HG03354 (cell line): Measurements from ENCODE around the gene TSC22D1.
"Not testable (repeated sequence)": the region's sequence is repeated elsewhere in the genome, so short reads cannot be mapped to it uniquely, and the experiment has no call there.

ENCODE experiments used
- ATAC-seq: cut with Tn5 transposase; IDR thresholded peaks from one replicate; pipeline ENCODE4 v1.9.1; 2021; ENCODE audit warnings: mild to moderate bottlenecking; ENCODE audit not compliant: unreplicated experiment, poor library complexity, severe bottlenecking

The TSC22D1 gene

DNA sequence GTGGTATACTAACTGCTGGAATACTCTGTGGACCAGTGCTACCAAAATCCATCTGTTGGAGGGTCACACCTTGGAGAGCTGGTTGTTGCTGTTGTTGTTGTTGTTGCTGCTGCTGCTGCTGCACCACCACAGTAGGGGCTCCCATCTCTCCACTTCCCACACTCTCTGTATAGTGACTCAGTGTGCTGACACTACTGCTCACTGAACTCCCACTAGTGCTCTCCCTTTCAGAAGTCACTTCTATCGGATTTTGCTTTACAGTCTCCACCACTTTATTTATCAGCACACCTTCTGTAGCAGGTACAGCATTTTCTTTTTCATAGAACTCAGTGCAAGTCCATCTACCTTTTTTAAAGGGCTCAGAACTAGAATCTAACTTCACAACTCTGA lies 1.7 kb downstream of the TSC22D1 start:
- no peak for ATAC-seq

- ATAC-seq, result peak; percentile 26
Measured at GRCh38 chr13:44573790-44574465, 2.2 kb downstream of the TSC22D1 start.

DNA sequence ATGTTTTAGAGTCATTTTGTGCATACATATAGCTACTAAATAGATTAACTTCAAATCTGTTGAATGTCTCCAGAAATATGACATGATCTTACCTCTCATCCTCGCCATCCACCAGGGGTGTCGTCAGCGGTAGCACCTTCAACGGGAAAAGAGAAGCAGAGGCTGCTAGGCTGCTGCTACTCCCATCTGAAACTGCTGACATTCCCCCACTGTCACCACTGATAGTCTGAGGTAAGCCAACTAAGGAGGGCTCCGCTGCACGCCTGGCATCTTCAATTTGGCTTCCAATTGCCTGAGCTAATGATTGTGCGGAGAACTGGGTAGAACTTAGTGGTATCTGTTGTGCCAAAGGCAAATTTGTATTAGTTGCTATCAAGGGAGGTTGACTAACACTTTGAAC lies 3.1 kb downstream of the TSC22D1 start:
- ATAC-seq, result no peak

- no peak for ATAC-seq
Measured at GRCh38 chr13:44566601-44567000, 9.5 kb downstream of the TSC22D1 start.

DNA sequence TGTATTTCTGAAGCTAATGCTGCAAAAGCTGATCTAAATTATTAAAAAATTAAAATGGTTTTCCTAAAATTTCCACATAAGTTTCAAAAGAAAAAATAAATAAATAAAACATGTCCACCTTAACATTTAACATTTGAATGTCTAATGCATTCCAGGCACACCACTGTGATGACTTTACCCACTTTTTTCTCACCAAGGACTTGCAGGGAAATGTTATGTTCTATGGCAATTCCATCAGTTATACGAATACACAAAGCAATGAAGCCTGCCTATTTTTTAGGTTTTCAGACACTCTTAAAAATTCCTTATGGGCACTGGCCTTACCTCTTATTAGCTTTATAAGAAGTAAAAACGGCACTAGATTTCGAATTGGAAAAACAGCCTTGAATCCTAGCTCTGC lies 10.2 kb downstream of the TSC22D1 start:
- no peak for ATAC-seq

DNA sequence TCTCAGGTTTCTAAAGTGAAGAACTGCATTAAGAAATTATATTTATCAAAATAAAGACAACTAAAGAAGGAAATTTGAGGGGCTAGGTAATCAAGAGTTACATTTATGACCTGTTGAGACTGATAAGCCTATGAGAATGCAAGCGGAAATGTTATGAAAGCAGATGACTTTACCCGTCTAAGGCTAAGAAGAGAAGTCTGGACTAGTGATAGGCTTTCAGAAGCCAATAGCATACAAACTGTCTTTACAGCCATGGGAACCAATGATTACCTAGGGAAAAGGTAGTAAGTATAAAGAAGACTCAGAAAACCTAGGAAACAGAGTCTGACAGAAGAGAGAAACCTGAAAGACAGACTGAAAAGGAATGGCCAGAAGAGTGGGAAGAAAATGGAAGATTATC lies 11.2 kb downstream of the TSC22D1 start:
- no peak for ATAC-seq

DNA sequence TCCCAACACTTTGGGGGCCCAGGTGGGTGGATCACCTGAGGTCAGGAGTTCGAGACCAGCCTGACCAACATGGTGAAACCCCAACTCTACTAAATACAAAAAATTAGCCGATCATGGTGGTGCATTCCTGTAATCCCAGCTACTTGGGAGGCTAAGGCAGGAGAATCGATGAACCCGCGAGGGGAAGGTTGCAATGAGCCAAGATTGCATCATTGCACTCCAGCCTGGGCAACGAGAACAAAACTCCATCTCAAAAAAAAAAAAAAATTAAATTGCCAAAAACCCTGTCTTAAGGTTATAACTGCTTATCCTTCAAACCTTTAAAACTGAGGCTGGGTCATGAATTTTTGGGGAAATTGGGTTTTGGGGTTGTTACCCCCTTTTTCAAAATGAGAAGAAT lies 13.3 kb downstream of the TSC22D1 start:
- ATAC-seq, result not testable (repeated sequence)

GRCh38 chr13:44561351-44561750 lies 14.8 kb downstream of the TSC22D1 start:
- no peak for ATAC-seq

DNA sequence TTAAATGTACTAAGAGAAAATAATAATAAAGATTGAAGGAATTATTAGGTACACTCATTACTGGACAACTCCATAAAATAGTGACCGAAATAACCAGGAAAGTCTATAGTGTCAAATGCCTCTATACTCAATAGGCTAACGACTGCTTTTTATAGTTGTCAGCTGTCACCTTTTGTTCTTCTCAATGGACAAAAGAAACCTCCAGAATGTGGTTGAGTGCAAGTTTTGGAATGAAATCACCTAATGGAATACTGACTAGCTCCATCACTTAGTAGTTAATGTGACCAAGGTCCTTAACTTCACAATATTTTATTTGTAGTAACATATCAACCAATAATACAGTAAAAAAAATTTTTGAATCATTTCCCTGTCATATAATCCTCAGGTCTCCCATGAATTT lies 18.1 kb downstream of the TSC22D1 start:
- ATAC-seq, result no peak

- ATAC-seq, result no peak
Measured at GRCh38 chr13:44555207-44555606, 20.9 kb downstream of the TSC22D1 start.

DNA sequence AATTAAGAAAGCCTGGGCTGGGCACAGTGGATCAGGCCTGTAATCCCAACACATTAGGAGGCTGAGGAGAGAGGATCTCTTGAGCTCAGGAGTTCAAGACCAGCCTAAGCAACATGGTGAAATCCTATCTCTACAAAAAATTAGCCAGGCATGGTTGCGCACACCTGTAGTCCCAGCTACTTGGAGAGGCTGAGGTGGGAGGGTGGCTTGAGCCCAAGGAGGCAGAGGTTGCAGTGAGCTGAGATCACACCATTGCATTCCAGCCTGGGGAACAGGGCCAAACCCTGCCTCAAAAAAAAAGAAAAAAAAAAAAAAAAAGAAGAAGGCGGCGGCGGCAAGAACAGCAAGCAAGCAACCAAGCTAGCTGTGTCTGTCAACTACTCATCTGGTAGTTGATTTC lies 26.7 kb downstream of the TSC22D1 start:
- ATAC-seq, result no peak

- no peak for ATAC-seq
Measured at GRCh38 chr13:44546164-44546563, 30.0 kb downstream of the TSC22D1 start.

DNA sequence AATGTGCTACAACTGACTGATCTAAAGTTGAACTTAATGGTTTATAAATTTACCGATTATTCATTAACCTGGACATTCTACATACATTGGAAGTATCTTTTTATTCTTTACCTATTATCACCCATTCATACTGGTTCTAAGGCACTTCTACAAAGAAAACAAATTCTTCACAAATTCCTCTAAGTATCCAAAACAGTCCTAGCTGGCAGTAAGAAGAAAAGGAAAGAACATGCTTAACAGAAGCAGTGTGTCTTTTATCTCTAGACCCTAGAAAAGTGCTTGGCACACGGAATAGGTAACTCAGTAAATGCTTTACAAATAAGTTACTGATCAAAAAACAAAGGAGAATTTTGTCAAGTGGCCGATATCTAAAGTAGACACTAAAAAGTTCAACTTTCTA lies 32.8 kb downstream of the TSC22D1 start:
- ATAC-seq, result no peak

GRCh38 chr13:44542361-44542760 lies 33.8 kb downstream of the TSC22D1 start:
- ATAC-seq, result no peak

- no peak for ATAC-seq
Measured at GRCh38 chr13:44541601-44542000, 34.5 kb downstream of the TSC22D1 start.

DNA sequence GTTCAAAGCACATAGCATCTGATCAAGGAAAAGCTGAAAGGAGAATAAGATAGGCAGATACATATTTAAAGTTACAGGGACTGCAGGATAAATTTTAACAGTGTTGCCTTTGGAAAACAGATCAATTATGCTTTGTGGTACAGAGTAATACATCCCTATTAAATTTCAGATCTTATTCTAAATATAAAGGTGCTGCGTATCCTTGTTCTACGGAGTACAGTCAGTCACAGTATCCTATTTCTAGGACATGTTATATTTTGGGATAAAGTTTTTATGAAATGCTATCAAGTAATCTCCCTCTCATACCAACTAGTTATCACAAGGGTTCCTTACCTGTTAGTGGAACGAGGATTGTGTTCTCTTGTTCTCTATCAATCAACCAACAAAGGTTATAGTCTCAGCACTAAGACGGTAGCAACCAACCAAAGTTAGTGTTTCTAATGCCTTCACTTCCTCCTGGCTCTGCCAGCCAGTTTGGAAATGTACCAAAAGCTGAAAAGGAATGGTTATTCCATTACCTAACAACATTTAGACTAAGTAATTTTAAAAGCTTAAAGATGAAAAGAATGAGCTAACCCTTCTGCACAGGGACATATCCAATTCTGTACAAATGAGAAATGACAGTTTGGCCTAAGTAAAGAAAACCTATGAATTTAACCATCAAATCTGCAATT lies 35.2 kb downstream of the TSC22D1 start:
- ATAC-seq, result no peak

DNA sequence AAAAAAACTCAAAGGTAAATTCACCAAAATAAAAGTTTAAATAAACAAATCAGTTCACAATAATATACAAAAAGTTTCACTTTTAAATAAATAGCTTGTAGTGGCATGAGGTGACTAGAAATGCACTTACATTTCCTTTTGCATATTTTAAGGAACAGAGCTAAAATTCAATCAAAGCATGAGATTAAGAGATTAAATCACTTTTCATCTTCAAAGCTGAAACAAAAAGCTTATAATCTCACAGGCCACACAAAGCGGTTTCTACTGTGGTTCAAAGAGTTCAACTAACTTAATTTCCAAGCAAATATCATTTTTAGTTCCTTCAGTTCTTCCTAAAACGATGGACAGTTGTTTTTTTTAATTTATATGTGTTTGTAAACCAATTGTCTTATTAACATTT lies 38.9 kb downstream of the TSC22D1 start:
- no peak for ATAC-seq

- no peak for ATAC-seq
Measured at GRCh38 chr13:44523146-44524015, 52.7 kb downstream of the TSC22D1 start.

GRCh38 chr13:44519642-44520041 lies 56.5 kb downstream of the TSC22D1 start:
- no peak for ATAC-seq

GRCh38 chr13:44516771-44517170 lies 59.4 kb downstream of the TSC22D1 start:
- no peak for ATAC-seq

DNA sequence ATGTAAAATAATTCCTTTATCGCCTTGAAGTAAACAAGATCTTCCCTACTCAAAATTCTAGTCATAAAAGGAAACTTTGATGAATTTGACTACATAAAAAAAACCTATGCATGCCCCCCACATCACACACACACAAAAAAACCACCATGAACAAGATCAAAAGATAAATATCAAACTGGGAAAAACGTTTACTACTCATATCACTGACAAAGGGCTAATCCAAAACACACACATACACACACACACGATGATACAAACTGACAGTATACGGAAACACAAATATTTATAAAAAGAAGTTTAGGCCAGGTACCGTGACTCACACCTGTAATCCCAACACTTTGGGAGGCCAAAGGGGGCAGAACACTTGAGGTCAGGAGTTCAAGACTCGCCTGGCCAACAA lies 61.9 kb downstream of the TSC22D1 start:
- no peak for ATAC-seq
